Naive B cell (primary cell): ENCODE data around the gene CCDC9. TPM values are rescaled to one million over a fixed set of nuclear protein-coding genes. Genes with fewer than 3 reads are reported as not detected.
"Not testable (repeated sequence)": the region's sequence is repeated elsewhere in the genome, so short reads cannot be mapped to it uniquely, and the experiment has no call there.

ENCODE experiments used
- ATAC-seq, 2 donors: fragments of 150-1000 bp; cut with Tn5 transposase; 2 replicates each; pipeline ENCODE4 v1.10.0; 2021; ENCODE audit warnings: low read depth in 2 of 2, mild to moderate bottlenecking in 2 of 2, moderate library complexity in 2 of 2
- DNase-seq: peaks from one replicate; pipeline ENCODE4 v3.0.0; 2022
- H3K27ac Mint-ChIP-seq, 6 donors: one replicate each; pipeline ENCODE4 v1.8.0; 2020 to 2022; ENCODE audit warnings: mild to moderate bottlenecking in 6 of 6, mixed read lengths in 6 of 6, moderate library complexity in 5 of 6, inconsistent platforms in 2 of 6
- H3K27me3 Mint-ChIP-seq, 3 donors: one replicate each; pipeline ENCODE4 v1.8.0; 2021 to 2022; ENCODE audit warnings: mixed read lengths in 3 of 3, mild to moderate bottlenecking in 1 of 3
- H3K36me3 Mint-ChIP-seq, 2 donors: one replicate each; pipeline ENCODE4 v1.8.0; 2020 to 2022; ENCODE audit warnings: mixed read lengths in 2 of 2, inconsistent platforms in 1 of 2, mild to moderate bottlenecking in 1 of 2
- H3K4me1 Mint-ChIP-seq, 3 donors: one replicate each; pipeline ENCODE4 v1.8.0; 2020 to 2022; ENCODE audit warnings: mixed read lengths in 3 of 3, inconsistent platforms in 1 of 3, mild to moderate bottlenecking in 1 of 3, moderate library complexity in 1 of 3
- H3K4me3 Mint-ChIP-seq, 8 donors: one replicate each; pipeline ENCODE4 v1.8.0; 2020 to 2022; ENCODE audit warnings: mild to moderate bottlenecking in 8 of 8, mixed read lengths in 8 of 8, moderate library complexity in 8 of 8, inconsistent platforms in 2 of 8
- H3K9me3 Mint-ChIP-seq, 7 donors: one replicate each; pipeline ENCODE4 v1.8.0; 2020 to 2022; ENCODE audit warnings: mixed read lengths in 7 of 7, mild to moderate bottlenecking in 5 of 7, inconsistent platforms in 2 of 7, moderate library complexity in 1 of 7
- polyA plus RNA-seq, 6 donors: library from polyadenylated mRNA; unstranded; fragments of 300-500 nt; fragmentation: Illumina TruSeq; gene quantifications; one replicate each; pipeline ENCODE4 v1.2.3, GENCODE V29; 2021; ENCODE audit warnings: low read depth in 6 of 6

CCDC9 gene
- polyA plus RNA-seq, 6 donors from 2014 or later = 7.8 to 13.2 (median 8.8) TPM

DNA sequence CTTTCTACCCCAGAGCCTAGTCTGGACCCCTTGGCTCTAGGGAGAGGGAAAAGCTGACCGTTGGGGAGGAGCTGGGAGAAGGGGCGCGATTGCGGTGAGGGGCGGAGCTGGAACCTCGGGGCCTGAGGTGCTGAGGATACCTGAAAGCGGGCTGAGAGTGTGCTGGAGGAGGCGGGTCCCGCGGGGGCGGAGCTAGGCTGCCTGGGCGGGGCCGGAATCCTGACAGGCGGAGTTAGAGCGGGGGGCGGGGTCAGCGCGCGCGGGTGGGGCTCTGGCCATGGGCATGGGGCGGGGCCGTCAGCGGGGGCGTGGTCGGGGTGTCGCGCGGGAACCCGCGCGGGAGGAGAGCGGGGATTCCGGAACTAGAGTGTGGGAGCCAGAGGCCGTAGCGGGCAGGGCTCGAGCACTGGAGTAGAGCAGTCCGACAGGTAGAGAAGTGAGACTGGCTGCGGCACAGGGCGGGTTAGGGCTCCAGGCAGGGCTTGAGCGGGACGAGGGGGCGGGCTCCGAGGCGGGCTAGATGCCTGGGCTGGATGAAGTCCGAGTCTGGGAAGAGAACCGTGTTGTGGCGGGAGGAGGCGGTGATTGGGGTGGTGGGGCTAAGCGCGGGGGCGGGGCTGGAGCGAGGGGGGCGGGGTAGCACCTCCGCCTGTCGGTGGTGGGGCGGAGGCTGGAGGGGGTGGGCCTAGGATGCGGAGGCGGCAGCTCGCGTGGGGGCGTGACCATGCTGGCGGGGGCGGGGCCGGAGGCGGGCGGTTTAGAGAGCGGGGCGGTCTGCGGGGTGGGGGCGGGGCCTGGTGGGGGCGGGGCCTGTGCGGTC lies 18.0 kb downstream of the CCDC9 start, which contains the start of gene INAFM1:
TSS of gene INAFM1 (plus strand) at position 815 of the 820 bp plus-strand sequence. CDS start 35 bp downstream, outside the sequence.
- H3K4me1 Mint-ChIP-seq = peaks cover 33 to 39% (median 34%) of the 10 kb centered on the region in 3 donors
- DNase-seq = peak; percentile 99
- H3K27ac Mint-ChIP-seq = peak within 1 kb of the TSS; percentile 98 to 99 (median 99)
- H3K9me3 Mint-ChIP-seq = no peaks in the 10 kb centered on the region
- H3K27me3 Mint-ChIP-seq = no peaks in the 10 kb centered on the region
- H3K4me3 Mint-ChIP-seq = peak within 1 kb of the TSS; percentile 94 to 99 (median 97)
- peaks cover 0 to 13% of the 10 kb centered on the region in 2 donors for H3K36me3 Mint-ChIP-seq
- peak; percentile 67 for ATAC-seq

DNA sequence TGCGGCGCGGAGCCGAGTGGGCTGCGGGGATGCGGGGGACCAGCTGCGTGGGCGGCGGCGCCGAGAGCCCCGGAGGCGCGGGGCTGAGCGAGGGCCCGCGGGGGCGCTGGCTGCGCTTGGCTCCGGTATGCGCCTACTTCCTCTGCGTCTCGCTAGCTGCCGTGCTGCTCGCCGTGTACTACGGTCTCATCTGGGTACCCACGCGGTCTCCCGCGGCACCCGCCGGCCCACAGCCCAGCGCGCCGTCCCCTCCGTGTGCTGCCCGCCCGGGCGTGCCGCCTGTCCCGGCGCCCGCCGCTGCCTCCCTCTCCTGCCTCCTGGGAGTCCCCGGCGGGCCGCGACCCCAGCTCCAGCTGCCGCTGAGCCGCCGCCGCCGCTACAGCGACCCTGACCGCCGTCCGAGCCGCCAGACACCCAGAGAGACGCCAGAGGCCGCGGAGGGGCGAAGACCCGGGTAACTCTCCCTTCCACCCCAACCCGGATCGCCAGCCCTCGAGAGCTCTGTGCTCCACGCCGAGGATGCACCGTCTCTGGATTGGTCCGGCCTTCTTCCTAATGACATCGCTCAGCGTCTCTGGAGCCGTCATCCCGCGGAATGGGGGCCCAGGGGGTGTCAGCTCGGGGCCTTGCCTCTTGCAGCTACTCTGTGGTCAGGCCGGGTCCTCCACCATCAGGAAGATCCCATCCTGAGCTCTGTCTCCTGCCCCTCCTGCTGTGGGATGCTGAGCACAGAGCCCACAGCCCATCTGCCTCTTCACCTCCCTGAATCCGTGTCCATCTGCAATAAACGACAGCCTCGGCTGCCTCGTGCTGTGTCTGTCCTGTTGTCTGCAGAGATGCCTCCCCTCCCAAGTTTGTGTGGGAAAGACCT lies 18.8 kb downstream of the CCDC9 start:
- peaks cover 33 to 45% (median 39%) of the 10 kb centered on the region in 3 donors for H3K4me1 Mint-ChIP-seq
- H3K27ac Mint-ChIP-seq = peak overlapping the region; percentile 63 to 98 (median 87)
- H3K9me3 Mint-ChIP-seq = no peaks in the 10 kb centered on the region
- H3K27me3 Mint-ChIP-seq = no peaks in the 10 kb centered on the region
- ATAC-seq (peak; percentile 38 to 42), DNase-seq (no peak)
- peak overlapping the region; percentile 73 to 94 (median 87) for H3K4me3 Mint-ChIP-seq
- H3K36me3 Mint-ChIP-seq = peaks cover 0 to 10% of the 10 kb centered on the region in 2 donors

DNA sequence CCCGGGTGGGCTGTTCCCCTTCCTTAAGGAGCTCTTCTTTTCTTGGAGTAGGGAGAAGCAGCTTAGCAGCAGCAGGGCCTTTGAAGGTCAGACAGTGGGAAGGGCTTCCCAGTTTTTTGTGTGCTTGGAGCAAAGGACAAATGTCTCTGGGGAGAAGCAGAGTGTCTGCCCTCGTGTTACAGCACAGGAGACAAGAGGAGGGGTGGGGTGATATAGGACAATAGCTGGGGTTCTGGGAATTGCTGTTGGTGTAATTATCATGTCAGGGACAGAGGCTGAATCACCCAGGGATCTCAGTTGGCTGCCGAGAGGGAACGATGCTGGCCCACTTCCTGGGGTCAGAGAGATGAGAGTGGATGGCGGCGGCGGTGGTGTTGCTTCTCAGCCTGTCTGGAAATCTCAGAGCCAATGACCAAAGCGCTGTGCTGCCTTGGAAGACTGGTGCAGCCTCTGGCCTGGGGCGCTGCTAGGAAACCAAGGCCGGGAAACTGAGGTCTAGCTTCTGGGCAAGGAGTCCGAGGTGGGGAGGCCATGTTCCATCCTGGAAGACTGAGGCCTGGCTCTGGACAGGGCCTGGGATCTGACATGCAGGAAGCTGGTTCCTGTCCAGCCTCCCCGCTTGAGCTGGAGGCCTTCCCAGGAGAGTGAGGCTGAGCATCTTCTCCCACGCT lies 19.6 kb downstream of the CCDC9 start:
- ATAC-seq (no peak), DNase-seq (no peak)
- Mint-ChIP-seq H3K27me3 (no peaks in the 10 kb centered on the region), H3K9me3 (no peaks in the 10 kb centered on the region), H3K4me1 (peaks cover 33 to 42% (median 40%) of the 10 kb centered on the region in 3 donors), H3K4me3 (peak overlapping the region; percentile 73 to 94 (median 83)), H3K27ac (peak overlapping the region in 5 of 6 donors; percentile 83 to 98 (median 85)), H3K36me3 (peaks cover 0 to 2% of the 10 kb centered on the region in 2 donors)

DNA sequence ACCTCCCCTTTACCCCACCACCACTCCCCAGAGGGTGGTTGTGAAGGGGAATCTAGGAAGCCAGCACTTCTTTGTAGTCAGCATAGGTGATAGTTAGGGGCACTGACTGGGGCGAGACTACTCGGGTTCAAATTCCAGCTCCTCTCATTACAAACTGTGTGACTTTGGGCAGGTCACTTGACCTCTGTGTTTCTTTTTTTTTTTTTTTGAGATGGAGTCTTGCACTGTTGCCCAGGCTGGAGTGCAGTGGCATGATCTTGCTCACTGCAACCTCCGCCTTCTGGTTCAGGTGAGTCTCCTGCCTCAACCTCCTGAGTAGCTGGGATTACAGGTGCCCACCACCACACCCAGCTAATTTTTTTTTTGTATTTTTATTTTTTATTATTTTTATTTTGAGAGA lies 20.2 kb downstream of the CCDC9 start:
- peak overlapping the region in 6 of 8 donors; percentile 3 to 94 (median 76) for H3K4me3 Mint-ChIP-seq
- not testable (repeated sequence) for DNase-seq

DNA sequence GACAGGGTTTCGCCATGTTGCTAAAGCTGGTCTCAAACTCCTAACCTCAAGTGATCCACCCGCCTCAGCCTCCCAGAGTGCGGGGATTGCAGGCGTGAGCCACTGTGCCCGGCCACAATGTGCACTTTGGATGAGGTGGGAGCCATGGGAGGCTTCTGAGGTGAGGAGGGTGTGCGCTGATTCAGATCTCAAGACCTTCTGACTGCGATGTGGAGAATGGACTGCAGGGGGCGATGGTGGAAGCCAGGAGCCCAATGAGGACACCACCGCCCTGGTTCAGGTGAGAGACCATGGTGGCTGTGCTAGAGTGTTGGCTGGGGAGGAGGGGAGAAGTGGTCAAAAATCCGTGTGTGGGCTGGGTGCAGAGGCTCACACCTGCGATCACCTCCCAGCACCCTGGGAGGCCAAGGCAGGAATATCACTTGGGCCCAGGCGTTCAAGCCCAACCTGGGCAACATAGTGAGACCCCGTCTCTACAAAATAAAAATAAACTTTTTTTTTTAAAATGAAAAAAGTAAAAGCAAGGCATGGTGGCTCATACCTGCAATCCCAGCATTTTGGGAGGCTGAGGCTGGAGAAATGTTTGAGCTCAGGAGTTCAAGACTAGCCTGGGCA lies 24.0 kb downstream of the CCDC9 start:
- Mint-ChIP-seq H3K27ac (peak overlapping the region in 1 of 6 donors; percentile 27), H3K27me3 (no peaks in the 10 kb centered on the region), H3K9me3 (no peaks in the 10 kb centered on the region), H3K4me3 (no peak overlapping the region), H3K4me1 (peaks cover 23 to 33% (median 31%) of the 10 kb centered on the region in 3 donors), H3K36me3 (no peaks in the 10 kb centered on the region)
- ATAC-seq (peak; percentile 35 to 62), DNase-seq (peak; percentile 38)

More for the DNA sequence above, 20.2 kb downstream of the CCDC9 start:
- ATAC-seq, H3K9me3 Mint-ChIP-seq, H3K36me3 Mint-ChIP-seq, H3K27me3 Mint-ChIP-seq, H3K27ac Mint-ChIP-seq: not testable (repeated sequence)
- peaks cover 33 to 42% (median 38%) of the 10 kb centered on the region in 3 donors for H3K4me1 Mint-ChIP-seq

DNA sequence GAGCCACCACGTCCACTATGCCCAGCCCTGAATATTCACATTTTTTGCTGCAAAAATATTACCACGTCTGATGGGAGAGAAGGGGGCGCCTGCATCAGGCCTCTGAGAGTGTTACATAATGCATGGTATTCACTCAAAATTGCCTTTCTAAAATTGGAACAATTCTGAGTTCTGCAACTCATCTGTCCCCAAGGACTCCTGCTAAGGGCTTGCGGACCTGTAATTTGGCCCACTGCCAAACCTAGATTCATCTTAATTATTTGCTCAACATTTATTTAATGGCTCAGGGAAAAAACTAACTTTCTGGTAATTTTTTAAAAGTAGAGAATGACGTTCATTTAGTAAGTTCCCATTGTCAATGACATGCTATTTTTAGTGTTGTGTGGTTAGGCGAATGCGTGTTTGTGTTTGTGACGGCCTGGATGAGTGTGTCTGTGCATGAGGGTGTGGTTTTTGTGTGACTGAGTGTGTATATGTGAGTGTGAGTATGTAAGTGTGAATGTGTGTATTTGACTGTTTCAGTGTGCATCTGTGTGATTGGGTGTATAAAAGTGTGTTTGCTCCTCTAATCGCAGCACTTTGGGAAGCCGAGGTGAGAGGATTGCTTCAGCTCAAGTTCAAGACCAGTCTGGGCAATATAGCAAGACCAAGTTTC lies 27.2 kb downstream of the CCDC9 start:
- DNase-seq (no peak), ATAC-seq (no peak)
- H3K4me1 Mint-ChIP-seq = peaks cover 11 to 31% (median 22%) of the 10 kb centered on the region in 3 donors
- no peak overlapping the region for H3K4me3 Mint-ChIP-seq
- no peaks in the 10 kb centered on the region for H3K9me3 Mint-ChIP-seq
- peak overlapping the region in 1 of 6 donors; percentile 44 for H3K27ac Mint-ChIP-seq
- no peaks in the 10 kb centered on the region for H3K36me3 Mint-ChIP-seq
- no peaks in the 10 kb centered on the region for H3K27me3 Mint-ChIP-seq

DNA sequence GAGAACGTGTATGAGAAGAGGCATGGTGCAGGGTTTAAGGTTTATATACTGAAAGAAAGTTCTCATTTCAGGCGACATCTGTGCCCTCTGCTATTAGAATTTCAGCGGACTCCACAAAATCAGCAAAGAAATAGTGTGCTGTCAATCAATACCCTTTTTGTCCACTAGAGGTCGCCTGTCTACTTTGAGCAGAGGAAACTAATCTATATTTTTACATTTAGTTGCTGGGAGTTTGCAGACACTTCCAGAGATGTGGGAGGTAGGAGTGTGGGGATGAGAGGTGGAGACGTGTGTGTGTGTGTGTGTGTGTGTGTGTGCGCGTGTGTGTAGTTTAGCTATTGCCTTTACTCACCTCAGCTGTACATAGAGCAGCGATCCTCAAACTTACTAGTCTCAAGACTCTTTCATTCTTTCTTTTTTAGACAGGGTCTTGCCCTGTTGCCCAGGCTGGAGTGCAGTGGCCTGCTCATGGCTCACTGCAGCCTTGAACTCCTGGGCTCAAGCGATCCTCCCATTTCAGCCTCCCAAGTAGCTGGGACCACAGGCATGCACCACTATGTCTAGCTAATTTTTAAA lies 28.1 kb downstream of the CCDC9 start:
- peak; percentile 60 for DNase-seq
- H3K9me3 Mint-ChIP-seq = no peaks in the 10 kb centered on the region
- H3K36me3 Mint-ChIP-seq = no peaks in the 10 kb centered on the region
- ATAC-seq = no peak
- H3K27ac Mint-ChIP-seq = peak overlapping the region in 2 of 6 donors; percentile 44 to 49
- peaks cover 20 to 39% (median 27%) of the 10 kb centered on the region in 3 donors for H3K4me1 Mint-ChIP-seq
- H3K27me3 Mint-ChIP-seq = no peaks in the 10 kb centered on the region
- H3K4me3 Mint-ChIP-seq = no peak overlapping the region

DNA sequence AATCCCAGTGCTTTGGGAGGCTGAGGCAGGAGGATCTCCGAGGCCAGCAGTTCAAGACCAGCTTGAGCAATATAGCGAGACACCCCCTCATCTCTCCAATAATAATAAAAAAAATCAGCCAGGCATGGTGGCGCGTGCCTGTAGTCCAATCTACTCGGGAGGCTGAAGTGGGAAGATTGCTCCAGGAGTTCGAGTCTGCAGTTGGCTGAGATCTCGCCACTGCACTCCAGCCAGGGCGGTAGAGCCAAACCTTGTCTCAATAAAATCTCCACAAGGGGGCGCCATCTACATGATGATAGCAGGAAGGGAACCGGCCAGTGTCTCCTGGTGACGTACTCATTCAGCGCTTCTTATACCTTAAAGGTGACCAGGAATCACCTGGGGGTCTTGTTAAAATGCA lies 39.7 kb downstream of the CCDC9 start:
- H3K9me3 Mint-ChIP-seq = no peaks in the 10 kb centered on the region
- H3K4me1 Mint-ChIP-seq = peaks cover 18% of the 10 kb centered on the region in 3 donors
- peak overlapping the region in 1 of 8 donors; percentile 56 for H3K4me3 Mint-ChIP-seq
- ATAC-seq (peak; percentile 93), DNase-seq (peak; percentile 68)
- H3K27ac Mint-ChIP-seq = peak overlapping the region in 2 of 6 donors; percentile 60 to 65
- peaks cover 0 to 11% (median 0%) of the 10 kb centered on the region in 3 donors for H3K27me3 Mint-ChIP-seq
- H3K36me3 Mint-ChIP-seq = no peaks in the 10 kb centered on the region

DNA sequence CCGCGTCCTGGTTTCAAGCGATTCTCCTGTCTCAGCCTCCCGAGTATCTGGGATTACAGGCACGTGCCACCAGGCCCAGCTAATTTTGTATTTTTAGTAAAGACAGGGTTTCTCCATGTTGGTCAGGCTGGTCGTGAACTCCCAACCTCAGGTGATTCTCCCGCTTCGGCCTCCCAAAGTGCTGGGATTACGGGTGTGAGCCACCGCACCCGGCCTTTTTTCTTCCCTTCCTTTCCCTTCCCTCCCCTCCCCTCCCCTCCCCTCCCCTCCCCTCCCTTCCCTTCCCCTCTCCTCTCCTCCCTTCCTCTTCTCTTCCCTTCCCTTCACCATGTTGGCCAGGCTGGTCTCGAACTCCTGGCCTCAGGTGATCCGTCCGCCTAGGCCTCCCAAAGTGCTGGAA lies 44.5 kb downstream of the CCDC9 start:
- peaks cover 24 to 29% (median 26%) of the 10 kb centered on the region in 3 donors for H3K4me1 Mint-ChIP-seq
- H3K27me3 Mint-ChIP-seq = peaks cover 6 to 19% (median 17%) of the 10 kb centered on the region in 3 donors
- not testable (repeated sequence) for H3K9me3 Mint-ChIP-seq, ATAC-seq, DNase-seq, H3K36me3 Mint-ChIP-seq, H3K27ac Mint-ChIP-seq
- H3K4me3 Mint-ChIP-seq = peak overlapping the region in 1 of 8 donors; percentile 20

DNA sequence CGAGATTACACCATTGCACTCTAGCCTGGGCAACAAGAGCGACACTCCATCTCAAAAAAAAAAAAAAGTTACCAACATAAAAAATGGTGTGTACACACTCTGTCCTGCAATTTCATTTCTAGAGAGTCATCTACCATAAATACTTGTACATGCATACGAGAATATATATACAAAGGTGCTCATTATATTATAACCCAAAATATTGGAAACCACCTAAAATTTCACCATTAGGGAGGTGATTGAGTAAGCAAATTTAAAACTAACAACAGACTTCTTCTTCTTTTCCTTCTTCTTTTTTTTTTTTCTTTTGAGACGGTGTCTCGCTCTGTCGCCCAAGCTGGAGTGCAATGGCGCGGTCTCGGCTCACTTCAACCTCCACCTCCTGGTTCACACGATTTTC lies 45.9 kb downstream of the CCDC9 start:
- DNase-seq (no peak), ATAC-seq (peak; percentile 43 to 63)
- Mint-ChIP-seq H3K9me3 (no peaks in the 10 kb centered on the region), H3K27ac (peak overlapping the region in 3 of 6 donors; percentile 18 to 81 (median 33)), H3K4me1 (peaks cover 13 to 22% (median 19%) of the 10 kb centered on the region in 3 donors), H3K36me3 (no peaks in the 10 kb centered on the region), H3K4me3 (peak overlapping the region in 1 of 8 donors; percentile 39), H3K27me3 (peaks cover 6 to 31% (median 30%) of the 10 kb centered on the region in 3 donors)

DNA sequence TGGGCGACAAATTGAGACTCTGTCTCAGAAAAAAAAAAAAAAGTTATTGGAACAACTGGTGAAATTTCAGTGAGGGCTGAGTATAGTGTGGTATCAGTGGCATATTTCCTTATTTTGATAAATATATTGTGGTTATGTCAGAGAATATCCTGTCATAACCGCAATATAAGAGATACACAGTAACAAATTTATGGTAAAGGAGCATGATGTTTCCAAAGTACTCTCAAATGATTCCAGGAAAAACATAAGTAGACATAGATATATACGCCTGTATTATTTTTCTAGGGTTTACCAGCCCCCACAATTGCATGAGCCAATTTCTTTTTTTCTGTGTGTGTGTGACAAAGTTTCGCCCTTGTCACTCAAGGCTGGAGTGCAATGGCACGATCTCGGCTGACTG lies 47.6 kb downstream of the CCDC9 start:
- Mint-ChIP-seq H3K36me3 (no peaks in the 10 kb centered on the region), H3K4me3 (no peak overlapping the region), H3K4me1 (peaks cover 13 to 22% (median 19%) of the 10 kb centered on the region in 3 donors), H3K27me3 (peaks cover 6 to 40% (median 38%) of the 10 kb centered on the region in 3 donors), H3K9me3 (no peaks in the 10 kb centered on the region), H3K27ac (peak overlapping the region in 1 of 6 donors; percentile 33)
- DNase-seq (no peak), ATAC-seq (no peak)
